GM18858 (cell line): ENCODE measurements around the gene CD27.
"Not testable (repeated sequence)": the region's sequence is repeated elsewhere in the genome, so short reads cannot be mapped to it uniquely, and the experiment has no call there.

ENCODE experiments used
- ATAC-seq: cut with Tn5 transposase; IDR thresholded peaks from one replicate; pipeline ENCODE4 v1.9.1; 2021; ENCODE audit not compliant: unreplicated experiment

CD27 gene

DNA sequence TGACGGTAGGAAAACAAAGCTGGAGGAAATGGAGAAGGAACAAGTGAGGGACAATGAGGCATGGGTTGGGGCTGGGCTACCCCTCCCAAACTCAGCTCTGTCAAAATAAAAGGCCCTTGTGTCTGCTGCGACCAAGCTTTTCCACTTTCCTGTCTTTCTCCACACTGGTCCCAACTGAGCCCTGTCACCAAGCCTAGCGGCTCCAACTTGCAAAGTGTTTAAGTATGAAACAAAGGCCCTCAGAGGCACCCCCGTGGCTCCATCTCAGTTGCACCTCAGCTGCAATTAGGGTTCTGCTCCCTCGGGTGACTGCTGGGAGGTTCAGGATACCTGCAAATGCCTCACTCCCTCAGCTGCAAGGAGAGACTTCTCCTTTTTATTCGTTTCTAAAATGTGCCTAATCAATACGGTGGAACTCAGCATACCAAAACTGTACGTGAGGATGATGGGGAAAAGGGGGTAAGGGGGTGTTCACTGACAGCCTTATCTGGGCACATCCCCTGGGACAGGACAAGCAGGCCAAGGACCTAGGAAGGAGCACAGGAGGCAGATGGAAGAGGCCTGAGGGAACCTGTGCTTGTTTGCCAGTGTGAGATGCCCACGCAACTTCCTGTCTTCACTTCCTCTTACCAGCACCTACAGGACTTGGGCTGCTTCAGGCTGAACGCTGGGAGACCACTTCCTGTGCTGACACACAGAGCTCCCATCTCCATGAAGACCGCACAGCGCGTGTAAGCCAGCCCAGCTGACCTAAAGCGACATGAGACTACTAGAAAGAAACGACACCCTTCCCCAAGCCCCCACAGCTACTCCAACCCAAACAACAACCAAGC, 16.9 kb downstream of the CD27 start:
- no peak for ATAC-seq

DNA sequence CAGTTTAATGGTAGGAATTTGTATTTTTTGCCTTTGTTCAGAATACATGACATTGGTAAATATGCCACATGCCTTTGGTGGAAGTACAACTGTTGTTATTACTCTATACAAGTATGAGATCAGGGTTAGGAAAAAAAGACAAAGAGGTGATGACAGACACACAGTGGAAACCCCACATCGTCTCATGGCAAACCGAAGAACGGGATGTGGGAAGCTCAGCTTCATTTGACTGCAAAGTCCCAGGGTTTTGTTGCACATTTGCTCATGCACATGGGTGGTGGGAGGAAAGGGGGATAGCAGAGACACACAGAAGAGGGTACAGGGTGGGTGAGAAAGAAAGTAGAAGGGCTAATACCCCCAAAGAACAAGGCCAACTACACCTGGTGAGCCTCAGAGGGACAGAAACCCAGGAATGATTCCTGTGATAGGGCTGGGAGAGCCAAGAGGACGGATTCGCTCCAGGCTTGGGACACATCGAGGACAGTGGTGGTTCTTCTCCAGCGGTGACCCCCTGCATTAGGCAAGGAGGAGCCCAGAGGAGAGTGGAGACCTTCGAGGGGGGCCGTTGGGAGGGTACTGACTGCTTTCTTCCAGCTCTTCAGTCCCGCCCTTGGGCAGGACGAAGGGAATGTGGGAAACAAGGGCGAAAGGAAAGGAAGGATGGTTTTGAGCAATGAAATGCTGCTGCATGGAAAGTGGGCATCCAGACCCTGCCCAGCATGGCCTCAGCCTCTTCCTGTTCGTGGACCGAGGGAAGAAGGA, 17.7 kb downstream of the CD27 start:
- ATAC-seq: no peak

DNA sequence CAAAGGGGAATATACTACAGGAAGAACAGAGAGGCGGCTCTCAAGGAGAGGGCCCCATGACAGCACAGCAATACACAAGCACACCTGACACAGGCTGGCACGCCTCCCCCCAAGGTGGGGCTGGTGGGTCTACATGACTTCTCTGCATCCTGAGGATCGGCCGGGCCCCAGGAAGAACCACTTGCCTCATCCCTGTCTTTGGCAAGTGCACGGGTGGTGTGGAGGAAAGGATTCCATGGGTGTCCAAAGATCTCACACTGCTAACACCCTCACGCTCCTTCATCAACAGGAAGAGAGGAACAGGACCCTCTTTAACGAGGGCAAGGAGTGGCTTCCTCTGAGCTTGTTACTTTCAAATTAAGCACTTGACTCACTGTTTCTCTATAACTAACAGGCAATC, 18.5 kb downstream of the CD27 start:
- no peak for ATAC-seq

DNA sequence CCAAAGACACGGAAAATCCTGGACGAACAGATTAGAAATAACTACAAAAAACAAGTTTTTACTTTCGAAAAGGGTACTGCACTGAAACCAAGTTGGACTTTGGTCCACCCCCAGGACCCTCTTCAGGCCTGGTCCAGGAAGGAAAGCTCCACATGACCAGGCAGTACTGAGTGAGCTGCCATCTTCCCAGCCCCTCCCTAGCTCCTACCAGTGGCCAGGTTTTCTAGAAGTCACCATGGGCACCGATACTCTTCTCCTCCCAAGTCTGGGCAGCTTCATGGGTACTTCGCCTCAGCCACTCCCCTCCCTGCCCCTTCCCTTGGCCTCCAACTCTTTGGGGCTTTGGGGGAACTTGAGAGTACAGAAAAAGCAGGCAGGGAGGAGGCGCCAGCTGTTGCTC, 19.1 kb downstream of the CD27 start:
- no peak for ATAC-seq

DNA sequence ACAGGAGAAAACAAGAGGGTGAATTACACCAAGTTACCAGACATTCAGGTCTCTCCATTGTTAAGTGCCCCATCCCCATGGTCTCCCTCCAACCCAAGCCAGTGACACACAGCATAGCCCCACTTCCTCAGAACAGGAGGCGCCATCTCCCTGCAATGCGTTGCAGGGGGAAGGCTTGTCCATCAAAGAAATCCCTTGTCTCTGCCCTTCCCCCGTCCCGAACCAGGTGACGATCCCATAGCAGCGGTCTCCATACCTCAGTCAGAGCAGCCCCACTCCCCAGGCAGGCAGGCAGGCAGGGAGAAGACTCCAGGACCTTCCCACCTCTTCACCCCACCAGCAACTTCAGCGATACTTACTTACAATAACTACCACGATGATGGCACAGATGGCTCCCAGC, 19.8 kb downstream of the CD27 start:
- no peak for ATAC-seq

DNA sequence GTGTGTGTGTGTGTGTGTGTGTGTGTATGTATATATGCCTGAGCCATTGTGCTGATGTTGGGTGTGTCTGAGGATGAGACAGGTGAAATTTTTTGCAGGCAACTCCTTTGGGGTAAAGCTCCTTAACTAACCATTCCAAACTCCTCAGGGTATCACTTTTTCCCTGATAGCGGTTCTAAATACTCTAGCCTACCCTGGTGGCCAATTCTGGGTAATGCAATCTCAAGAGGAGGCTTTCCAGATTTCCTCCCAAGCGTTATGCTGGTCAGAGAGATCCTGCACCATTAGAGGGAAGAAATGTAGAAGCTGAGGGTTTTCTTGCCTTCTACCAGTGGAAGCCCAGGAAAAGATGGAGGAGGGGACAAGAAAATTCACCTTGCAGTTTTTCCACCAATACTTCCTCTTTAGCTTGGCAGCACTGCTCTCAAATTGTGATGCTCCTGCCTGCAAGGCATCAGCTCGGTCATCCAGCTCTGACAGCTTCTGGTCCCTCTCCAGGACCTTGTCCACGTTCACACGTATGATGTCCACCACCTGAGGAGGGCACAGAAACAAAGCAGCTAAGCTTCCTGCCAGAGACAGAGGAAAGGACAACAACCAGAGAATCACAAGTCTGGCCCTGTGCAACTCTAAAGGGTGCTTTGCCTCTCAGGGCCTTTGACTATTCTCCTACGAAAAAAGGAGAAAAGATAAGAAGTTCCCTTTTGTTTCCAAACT, 20.9 kb downstream of the CD27 start:
- no peak for ATAC-seq

DNA sequence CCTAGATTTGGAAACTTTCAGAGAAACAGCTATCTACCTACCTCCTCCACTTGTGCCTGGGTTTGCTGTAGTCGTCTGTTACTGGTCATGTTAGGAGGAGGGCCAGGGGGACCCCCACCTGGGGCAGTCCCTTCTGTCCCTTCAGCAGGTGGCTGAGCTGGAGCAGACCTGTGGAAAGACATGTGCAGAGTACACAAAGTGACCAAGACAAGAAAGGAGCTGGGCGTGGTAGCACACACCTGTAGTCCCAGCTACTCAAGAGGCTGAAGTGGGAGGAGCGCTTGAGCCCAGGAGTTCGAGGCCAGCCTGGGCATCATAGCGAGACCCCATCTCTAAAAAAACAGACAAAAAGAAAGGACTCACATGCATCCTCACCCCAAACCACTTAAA, 21.4 kb downstream of the CD27 start:
- ATAC-seq: no peak

DNA sequence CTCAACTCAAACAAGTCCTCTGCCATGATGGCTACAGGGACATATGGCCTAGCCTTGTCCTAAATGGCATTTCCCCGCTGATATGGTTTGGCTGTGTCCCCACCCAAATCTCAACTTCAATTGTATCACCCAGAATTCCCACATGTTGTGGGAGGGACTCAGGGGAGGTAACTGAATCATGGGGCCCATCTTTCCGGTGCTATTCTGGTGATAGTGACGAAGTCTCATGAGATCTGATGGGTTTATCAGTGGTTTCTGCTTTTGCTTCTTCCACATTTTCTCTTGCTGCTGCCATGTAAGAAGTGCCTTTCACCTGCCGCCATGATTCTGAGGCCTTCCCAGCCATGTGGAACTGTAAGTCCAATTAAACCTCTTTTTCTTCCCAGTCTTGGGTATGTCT, 22.0 kb downstream of the CD27 start:
- not testable (repeated sequence) for ATAC-seq

DNA sequence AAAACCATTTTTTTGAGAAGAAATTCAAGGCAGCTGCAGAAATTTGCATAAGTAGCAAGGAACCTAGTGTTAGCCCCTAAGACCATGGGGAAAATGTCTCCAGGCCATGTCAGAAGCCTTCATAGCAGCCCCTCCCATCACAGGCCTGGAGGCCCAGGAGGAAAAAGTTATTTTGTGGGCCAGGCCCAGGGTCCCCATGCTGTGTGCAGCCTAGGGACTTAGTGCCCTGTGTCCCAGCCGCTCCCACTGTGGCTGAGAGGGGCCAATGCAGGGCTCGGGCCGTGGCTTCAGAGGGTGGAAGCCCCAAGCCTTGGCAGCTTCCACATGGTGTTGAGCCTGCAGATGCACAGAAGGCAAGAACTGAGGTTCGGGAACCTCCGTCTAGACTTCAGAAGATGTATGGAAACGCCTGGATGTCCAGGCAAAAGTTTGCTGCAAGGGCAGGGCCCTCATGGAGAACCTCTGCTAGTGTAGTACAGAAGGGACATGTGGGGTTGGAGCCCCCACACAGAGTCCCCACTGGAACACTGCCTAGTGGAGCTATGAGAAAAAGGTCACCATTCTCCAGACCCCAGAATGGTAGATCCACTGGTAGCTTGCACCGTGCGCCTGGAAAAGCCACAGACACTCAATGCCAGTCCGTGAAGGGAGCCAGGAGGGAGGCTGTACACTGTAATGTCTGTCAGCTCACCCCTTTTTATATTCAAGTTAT, 23.0 kb downstream of the CD27 start:
- not testable (repeated sequence) for ATAC-seq

DNA sequence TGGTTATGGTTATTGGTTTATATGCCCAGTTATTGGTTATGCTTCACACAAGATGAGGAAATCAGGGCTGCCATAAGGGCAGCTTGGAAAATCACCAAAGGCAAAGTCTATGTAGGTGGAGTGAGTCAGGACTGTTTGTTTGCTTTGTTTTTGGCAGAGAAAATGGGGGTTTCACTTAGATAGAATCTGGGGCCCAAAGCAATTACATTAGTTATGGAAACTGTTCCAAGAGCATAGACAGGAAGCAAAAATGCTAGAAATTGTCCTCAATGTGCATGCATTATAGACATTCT, 23.5 kb downstream of the CD27 start:
- no peak for ATAC-seq

DNA sequence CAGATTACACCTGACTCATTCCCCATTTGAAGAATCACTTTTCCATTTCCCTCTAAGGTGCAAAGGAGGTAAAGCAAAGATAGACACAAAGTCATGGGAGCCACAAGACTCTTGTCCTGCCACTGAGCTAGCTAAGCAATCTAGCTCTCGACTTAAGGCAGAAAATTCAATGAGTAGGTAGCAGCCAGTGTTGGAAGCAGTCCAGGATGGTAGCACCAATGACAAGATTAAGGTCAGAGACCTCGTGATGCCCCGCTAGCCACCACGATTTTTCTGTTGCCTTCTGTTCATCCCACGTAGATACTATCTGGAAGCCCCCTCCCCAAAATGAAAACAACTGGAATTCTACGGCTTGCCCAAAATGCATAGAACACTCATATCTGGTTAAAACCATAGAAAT, 24.3 kb downstream of the CD27 start:
- ATAC-seq: no peak

DNA sequence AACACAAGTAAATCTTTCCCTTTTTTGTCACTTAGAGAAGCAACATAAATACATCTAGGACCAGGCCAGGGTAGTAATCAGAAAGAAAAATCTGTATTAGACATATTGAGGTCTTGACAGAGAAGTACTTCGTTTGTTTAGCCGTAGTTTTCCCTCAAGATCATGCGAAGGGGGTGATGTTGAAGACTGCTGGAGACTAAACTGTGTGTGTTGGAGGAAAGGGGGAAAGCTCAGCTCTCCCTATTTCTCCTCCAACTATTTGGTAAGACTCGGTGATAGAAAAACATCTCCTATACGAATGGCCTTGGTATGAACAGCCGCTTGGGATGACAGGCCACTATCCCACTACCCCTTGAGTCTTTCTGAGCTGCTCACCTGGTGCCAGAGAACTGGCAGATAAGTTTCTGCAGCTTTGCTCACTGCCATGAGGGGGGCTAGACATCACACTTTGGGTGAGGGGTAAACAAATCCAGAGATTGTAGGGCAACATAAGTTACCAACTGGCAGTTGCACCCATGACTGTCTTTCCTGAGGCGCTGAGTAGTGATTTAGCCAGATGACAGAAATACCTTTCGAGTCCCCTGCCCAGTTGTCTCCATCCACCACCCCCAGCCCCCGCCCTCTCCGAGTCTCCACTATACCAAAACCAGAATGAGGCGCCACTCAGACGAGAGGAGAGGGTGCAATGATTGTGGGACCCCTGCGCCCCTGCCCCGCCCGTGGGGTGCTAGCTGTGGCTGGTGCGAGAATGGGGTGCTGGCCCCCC, 25.0 kb downstream of the CD27 start:
- no peak for ATAC-seq

DNA sequence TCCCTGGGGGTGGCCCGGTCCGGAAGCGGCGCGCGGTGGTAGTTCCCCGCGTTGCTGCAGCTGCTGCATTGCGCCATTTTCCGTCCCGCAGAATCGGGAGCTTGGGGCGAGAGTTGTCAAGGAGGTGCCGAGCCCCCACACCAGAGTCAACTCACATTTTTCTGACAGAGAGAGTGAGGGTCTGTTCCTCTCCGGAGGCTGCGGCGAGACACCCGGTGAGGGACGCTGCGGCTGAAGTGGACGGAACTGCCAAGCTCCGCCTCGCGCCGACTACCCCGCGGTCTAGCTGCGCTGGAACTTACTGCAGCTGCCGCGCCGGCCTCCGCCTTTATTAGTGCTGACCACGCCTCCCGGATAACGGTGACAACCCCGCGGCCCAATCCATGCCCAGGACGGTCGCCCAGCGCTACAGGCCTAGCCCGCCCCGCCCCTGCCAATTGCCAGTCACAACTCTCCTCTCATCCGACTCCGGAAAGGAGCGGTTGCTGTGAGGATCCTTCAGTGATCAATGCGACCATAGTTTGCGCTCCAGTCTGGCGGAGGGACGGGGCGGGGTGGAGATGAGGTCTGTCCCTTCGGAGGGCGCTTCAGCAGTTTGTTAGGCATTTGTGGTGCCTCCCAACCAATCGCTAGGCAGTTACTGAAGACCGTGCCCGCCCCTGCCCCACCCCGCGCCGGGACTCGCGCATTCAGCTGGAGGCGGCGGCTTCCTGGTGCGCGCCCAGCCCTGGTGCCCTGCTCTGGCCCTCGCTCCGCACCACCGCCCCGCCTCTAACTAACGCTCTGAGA, 25.8 kb downstream of the CD27 start, which contains the start of gene VAMP1:
VAMP1 (minus strand) TSS at position 303 of the 789 bp plus-strand sequence; CDS start at position 157, 146 bp downstream.
- ATAC-seq: peak; percentile 60

DNA sequence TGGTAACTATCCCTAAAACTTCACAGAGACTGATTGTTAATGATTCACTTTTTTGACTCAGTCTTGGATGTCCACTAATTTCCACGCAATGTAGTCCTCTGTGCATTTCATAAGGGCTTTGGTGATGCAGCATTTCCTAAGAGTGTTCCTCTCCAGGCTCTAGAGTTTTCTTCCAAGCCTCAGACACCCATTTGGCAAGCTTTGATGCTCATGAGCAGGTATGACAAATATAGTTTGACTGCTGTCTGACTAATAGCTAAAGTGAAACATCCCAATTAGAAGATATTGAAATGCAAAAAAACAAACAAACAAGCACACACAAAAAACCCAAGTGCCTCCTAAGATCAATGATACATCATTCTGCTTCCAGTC, 27.2 kb downstream of the CD27 start:
- no peak for ATAC-seq

DNA sequence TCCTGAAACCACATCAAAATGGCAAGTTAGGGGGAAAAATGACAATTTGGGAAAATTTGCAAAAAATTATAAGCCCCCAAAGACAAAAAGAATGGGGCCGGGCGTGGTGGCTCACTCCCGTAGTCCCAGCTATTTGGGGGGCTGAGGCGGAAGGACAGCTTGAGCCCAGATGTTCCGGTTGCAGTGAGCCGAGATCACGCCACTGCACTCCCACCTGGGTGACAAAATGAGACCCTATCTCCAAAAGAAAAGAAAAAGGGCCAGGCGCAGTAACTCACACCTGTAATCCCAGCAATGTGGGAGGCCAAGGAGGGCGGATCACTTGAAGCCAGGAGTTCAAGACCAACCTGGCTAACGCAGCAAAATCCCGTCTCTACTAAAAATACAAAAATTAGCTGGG, 27.7 kb downstream of the CD27 start:
- no peak for ATAC-seq

DNA sequence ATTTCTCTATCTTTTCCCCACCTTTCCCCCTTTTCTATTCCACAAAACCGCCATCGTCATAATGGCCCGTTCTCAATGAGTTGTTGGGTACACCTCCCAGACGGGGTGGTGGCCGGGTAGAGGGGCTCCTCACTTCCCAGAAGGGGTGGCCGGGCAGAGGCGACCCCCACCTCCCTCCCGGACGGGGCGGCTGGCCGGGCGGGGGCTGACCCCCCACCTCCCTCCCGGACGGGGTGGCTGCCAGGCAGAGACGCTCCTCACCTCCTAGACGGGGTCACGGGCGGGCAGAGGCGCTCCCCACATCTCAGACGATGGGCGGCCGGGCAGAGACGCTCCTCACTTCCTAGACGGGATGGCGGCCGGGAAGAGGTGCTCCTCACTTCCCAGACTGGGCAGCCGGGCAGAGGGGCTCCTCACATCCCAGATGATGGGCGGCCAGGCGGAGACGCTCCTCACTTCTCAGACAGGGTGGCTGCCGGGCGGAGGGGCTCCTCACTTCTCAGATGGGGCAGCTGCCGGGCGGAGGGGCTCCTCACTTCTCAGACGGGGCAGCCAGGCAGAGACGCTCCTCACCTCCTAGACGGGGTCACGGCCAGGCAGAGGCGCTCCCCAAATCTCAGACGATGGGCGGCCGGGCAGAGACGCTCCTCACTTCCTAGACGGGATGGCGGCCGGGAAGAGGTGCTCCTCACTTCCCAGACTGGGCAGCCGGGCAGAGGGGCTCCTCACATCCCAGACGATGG, 30.6 kb downstream of the CD27 start:
- not testable (repeated sequence) for ATAC-seq

DNA sequence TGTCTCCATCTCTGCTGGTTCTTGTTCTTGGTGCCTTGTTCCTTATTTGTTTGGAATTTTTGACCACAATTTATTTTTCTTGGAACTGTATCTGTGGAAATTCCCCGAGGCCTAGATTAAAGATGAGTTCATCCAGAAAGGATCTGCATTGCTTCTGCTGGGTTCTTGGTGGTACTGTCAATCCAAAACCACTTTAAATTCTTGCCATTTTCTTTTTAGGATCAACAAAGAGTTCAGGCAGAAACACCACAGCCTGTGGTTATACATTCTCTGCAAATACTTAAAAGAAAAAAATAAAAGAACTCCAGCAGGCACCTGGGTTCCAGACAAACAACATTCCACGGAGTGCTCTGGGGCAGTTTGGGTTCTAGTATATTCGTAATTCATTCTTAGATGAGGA, 31.7 kb downstream of the CD27 start:
- no peak for ATAC-seq

DNA sequence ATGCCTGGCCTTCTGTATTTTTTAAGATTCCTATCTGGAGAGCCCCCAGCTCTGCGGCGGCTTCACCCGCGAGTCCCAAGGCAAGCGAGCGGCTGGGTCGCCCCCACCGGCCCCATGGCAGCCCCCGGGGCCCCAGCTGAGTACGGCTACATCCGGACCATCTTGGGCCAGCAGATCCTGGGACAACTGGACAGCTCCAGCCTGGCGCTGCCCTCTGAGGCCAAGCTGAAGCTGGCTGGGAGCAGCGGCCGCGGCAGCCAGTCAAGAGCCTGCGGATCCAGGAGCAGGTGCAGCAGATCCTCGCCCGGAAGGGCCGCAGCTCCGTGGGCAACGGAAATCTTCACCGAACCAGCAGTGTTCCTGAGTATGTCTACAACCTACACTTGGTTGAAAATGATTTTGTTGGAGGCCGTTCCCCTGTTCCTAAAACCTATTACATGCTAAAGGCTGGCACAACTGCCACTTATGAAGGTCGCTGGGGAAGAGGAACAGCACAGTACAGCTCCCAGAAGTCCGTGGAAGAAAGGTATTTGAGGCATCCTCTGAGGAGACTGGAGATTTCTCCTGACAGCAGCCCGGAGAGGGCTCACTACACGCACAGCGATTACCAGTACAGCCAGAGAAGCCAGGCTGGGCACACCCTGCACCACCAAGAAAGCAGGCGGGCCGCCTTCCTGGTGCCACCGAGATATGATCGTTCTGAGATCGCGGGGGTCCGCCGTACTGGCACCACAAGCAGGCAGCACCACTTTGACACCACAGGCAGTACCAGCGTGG, 33.0 kb downstream of the CD27 start:
- not testable (repeated sequence) for ATAC-seq
